GM19328 (cell line): ENCODE results near the gene COMT.

ENCODE experiments used
- ATAC-seq: cut with Tn5 transposase; IDR thresholded peaks from one replicate; pipeline ENCODE4 v1.9.1; 2021; ENCODE audit warnings: mild to moderate bottlenecking, moderate library complexity; ENCODE audit not compliant: unreplicated experiment

Gene COMT

DNA sequence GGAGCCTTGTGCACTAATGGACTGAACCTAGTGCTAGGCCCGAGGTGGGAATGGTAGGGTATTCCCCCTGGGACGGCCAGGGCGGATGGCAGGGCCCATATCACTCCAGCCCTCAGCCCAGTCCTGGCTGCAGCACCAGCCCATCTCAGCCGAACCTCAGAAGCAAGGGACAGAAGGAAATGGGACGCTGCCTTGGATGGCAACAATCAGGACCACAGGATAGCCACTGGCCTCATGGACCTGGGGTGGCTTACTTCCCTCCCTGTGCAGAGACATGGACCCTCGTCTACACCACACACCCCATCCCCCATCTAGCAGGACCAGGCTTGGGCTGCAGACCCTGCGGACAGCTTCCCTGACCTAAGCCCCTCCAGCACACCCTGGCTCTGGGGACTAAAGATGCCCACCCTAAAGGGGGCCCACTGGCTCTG is 50.9 kb downstream of the COMT start:
- ATAC-seq, result no peak

DNA sequence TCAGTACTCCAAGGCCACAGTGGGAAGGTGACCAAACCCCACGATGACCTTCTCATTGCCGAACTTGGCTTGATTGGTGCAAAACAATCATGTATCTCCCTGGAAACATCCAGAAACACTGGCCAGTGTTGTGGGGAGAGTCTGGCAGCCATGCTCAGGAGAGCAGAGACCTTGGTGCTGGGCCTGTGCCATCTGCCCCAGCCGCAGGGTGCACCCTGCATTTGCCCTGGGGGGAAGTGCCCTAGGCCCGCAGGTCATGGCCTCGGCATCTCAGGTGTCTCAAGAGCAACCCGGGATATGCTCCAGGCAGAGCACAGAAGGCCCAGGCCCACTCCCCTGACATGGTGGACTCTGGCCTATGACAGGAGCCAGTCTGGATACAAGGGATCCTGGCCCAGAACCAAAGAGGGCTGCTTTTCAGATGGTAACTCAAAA is 51.4 kb downstream of the COMT start:
- no peak for ATAC-seq

DNA sequence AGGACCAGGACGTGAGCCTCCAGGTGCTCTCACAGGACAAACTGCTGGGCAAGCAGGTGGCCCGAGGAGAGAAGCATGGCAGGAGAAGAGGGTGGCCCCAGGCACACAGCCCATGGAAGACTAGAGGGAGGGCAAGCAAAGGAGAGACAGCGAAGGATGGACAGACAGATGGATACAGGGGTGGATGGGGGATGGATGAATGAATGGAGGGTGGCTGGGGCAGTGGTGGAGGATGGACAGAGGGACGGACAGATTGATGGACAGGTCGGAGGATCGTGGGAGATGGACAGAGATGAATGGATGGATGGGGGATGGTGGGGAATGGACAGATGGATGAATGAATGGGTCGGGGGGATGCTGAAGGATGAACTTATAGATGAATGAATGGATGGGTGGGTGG is 52.4 kb downstream of the COMT start:
- ATAC-seq, result no peak

DNA sequence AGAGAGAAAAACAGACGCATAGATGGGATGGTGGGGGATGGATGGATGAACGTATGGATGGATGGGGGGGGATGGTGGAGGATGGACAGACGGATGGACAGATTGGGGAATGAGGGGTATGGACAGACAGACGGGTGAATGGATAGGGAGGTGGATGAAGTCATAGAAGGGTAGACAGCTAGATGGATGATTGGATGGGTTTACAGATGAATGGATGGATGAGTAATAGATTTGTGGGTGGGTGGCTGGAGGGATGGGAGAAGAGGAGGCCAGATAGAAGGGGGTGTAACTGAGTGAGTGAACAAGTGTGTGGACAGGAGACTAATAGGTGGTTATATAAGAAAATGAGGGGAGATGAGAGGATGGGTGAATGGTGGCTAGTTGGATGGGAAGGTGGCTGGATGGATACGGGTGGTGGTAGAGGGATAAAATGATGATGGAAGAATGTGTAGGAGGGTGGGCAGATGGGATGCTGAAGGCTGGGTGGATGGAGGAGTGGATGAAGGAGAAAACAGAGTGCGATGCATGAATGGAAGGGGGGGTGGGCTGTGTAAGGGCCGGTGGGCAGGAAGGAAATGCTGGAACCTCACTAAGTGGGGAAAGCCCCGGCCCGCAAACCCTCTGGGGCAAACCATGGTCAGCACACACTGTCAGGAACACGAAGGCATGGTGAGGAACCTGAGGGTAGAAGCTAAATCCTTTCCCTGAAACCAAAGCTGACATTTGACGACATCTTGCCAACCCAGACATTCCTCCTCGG is 53.5 kb downstream of the COMT start:
- ATAC-seq, result no peak

DNA sequence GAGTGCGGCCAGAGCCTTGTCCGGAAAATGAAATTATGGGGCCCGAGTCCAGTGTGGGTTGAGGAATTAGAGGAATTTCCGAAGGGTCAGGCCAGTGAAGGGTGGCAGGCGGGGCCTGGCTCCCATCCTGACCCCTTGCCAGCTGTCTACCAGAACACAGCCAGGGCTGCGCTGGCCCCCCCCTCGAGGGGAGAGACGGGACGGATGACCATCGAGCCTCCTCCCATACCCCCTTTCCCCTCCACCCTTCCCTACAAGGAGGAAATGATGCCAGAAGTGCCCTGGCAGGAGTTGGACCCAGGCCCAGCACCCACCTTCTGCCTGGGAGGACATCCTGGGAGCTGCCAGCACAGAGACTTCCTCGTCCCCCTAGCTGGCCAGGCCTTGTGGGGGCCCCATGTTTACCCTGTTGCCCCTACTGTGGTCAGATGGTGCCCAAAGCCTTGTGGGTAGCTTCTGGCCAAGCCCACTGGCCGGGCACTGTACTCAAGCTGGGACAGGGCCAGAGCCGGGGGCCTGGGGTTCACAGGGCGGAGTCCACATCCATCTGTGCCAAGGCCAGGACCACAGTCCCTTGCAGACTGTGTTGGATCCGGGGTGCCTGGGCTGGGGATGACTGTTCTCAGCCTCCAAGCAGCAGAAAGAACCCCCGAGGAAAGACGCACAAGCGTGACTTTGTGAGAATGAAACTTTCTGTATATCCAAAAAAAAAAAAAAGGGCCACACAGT is 54.2 kb downstream of the COMT start:
- ATAC-seq, result no peak

DNA sequence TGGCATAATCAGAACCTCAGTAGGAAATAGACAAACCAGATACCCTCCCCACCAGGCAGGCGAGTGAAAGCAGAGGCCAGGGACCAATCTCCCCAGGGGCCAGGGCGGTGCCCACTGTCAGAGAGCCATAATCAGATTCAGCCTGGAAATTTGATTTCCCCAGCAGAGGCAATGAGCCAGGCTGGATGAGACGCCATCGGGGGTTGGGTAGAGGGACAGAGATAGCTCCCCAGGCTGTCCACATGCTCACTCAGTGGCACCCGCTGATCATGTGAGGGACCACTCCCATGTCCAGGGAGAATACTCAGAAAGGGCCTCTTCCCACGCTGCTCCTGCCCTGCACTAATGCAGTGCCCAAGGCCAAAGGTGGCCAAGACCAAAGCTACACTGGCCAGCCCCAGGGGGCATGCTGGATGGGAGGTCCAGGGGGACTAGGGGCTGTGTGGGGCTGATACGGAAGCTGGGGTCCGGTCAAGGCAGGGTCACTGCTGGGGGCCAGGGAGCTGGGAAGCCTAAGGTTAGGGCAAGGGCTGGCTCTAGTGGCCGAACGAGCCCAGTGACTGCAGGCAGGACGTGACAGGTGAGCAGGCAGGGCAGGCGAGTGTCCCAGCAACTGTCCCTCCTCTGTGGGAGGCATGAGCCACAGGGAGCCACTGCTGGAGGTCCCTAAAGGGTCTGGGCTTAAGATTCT is 55.3 kb downstream of the COMT start:
- no peak for ATAC-seq

DNA sequence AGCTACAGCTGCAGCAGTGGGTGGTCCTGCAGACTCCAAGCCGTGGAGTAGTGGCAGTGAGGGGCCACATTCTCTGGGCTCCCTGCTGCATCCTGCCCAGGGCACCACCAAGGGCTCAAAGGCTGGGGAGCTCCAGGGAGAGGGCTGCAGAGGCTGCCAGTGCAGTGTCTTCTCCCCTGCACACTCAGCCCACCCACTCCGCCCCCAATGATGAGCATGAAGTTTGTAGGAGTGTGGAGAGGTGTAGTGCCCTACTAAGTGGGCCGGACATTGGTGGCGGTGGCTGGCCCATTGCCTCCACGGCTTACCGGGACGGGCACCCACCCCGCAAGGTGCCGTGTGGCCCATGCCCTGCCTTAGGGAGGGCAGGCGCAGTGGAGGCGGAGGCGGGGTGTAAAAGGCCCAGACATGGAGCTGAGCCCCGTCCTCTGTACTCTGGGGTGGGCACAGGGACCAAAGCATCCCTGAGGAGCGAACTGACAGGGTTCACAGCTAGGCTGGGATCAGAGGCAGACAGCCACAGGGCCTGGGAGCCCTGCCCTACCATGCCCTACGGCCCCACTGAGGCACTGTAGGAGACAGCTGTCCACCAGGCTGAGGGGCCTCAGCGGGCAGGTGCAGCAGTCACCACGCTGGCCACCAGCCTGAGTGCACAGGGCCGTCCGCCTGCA is 56.1 kb downstream of the COMT start:
- no peak for ATAC-seq

DNA sequence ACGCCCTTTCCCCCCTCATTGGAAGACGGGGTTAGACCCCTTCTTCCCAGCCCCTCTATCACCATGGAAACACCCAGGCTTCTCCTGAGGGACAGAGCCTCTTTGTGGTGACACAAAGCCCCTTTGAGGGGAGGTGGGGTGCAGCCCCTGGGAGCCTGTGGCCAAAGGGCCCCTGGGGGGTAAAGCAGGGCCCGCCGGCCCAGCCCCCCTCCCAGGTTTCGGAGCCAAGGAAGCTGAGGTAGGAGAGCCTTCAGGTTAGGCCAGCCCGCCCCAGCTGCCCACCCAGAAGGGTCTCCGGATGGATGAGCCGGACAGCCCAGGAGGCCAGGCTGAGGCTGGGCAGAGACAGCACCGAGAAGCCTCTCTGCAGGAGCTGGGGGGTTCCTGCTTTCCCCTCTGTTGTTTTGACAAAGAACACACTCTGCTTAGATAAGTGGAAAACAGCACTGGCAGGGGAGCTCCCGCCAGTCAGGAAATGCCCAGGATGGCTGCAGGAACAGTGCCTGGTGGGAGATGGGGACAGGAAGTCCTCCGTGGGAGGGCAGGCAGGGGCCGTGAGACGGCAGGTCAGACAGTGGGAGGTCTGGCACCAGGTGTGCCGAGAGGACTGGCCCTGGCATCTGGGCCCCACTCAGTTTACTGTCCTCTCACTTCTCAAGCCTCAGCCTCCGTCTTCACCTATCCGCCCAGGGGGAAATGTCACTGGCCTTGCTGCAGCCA is 56.8 kb downstream of the COMT start:
- no peak for ATAC-seq

DNA sequence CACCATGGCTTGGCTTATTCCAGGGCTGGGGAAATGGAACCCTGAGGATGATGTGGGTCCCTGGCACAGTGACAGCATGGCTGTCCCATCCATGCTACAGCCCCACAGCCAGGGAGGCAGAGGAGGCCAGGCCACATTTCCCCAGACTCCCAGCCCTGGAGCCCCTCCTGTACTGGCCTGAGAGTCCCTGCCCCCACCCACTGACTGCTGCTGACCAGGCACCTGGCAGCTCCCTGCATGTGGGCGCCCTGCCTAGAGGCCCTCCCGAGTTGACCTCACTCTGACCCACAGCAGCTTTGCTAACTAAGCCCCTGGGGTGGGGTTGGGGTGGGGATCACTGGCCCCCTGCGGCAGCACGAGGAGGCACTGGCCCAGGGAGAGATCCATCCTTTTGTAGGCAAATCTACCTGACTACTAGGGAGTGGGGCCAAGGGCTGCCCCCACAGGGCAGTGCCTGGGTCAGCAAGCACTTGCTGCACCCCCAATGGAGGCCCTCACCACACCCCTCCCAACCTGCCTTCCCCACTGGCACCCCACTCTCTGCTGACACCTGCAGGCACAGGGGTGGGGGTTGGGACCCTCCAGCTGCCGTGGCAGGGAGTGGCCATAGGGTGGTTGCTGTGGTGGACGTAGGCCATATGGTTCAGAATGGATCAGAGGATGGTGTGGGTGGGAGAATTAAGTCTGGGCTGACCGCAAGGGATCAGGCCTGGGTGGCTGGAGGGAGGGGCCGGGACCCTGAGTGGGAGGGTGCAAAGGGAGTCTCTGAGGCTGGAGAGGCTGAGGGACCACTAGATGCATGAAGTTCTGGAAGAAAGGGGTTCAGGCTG is 57.6 kb downstream of the COMT start:
- ATAC-seq, result no peak

DNA sequence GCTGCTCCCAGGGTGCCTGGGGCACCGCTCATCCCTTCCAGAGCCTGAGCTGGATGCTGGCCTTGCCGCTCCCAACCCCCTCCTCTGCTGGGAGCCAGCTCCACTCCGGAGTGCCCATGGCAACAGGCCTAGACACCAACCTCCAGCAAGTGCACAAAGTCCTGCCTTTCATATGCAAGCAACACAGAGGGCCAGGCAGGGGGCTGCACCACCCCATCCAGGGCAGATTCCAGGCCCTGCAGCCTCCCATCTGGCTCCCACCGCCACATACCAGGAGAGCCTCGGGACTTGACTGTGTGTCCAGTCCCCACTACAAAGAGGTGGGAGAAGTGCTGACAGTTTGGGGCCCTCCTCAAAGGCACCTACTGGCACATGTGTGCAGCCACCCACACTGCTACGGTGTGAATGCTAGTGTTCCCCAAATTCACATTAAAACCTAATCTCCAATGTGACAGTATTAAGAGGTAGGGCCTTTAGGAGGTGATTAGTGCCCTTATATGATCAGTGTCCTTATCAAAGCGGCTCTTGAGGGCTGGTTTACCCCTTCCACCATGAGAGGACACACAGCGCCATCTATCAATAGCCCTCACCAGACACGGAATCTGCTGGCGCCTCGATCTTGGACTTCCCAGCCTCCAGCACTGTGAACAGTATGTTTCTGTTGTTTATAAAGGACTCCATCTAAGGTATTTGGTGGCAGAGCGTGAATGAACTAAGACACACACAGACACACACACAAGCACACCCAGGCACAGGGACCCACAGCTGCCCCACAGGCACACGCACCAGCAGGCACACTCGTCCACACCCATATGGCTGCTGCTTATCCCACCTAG is 58.9 kb downstream of the COMT start:
- ATAC-seq, result no peak

DNA sequence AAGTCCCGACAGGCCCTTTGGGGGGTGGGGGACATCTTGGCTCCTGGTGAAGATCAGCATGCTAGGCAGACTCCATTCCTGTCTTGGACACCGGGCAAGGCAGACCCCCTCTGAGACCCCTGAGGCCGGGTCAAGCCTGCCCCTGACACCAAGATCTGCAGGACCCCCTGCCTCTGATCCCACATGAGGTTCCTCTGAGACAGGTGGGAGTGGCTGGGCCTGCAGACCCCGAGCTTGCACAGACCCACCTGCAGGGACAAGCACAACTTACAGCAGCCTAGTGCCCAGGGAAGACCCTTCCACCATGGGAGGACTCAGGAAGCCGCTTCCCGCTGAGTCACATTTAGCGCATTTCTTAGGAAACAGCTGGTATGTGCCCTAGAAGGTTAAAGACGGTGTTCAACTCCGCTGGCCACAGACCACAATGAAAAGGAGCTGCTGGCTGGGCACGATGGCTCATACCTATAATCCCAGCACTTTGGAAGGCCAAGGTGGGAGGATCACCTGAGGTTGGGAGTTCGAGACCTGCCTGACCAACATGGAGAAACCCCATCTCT is 59.6 kb downstream of the COMT start:
- ATAC-seq, result no peak

DNA sequence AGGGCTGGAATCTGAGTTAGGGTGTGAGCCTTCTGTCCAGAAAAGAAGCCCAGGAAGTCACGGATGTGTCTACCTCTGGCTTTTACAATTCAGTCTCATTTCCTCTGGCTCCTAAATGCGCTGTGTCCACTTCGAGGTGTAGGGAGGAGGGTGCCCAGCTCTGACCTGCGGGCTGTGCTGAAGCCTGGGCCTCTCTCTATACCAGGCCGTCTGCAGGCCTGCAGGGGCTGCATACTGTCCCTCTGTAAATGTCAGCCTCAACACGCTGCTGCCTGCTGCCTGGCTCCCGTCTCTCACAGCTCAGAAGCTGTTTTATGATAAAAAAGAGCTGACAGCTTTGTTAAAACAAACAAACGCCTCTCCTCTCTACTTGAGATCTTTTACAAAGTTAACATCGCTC is 60.6 kb downstream of the COMT start:
- no peak for ATAC-seq

DNA sequence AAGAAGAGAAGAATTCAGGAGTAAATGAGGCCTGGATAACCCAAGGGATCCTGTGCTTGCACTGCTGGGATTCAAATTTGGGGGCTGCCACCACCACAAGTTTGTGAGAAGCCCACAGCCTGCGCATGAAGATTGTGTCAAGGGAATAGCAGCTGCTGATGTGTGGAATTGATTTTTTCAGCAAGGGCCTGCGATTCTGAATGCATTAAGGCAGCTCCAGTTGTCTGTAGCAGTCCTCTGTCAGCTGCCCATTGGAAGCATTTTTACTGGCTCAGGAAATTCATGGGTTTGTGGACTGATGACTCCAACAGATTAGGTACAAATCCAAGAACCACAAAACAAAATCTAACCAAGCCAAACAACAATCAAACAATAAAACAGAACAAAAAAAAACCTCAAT is 61.1 kb downstream of the COMT start:
- no peak for ATAC-seq

DNA sequence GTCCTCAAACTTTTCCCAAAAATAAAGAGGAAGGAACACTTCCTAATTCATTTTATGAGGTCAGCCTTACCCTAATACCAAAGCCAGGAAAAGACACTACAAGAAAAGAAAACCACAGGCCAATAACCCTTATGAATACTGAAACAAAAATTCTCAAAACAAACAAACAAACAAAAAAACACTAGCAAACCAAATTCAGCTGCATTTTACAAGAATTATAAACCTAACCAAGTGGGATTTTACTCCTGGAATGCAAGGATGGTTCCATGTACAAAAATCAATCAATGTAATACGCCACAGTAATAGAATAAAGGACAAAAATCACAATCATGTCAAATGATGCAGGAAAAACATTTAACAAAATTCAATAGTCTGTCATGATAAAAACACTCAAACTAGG is 61.7 kb downstream of the COMT start:
- ATAC-seq, result no peak

DNA sequence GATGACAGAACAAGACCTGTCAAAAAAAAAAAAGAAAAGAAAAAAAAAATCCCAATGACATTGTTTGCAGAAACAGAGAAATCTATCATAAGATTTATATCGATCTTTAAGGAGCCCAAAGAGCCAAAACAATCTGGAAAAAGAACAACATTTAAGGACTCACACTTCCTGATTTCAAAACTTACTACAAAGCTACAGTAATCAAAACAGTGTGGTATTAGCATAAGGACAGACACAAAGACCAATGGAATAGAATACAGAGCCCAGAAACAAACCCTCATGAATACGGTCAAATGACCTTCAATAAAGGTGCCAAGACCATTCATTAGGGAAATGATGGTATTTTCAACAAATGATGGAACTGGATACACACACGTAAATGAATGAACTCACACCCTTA is 62.9 kb downstream of the COMT start:
- ATAC-seq, result no peak

DNA sequence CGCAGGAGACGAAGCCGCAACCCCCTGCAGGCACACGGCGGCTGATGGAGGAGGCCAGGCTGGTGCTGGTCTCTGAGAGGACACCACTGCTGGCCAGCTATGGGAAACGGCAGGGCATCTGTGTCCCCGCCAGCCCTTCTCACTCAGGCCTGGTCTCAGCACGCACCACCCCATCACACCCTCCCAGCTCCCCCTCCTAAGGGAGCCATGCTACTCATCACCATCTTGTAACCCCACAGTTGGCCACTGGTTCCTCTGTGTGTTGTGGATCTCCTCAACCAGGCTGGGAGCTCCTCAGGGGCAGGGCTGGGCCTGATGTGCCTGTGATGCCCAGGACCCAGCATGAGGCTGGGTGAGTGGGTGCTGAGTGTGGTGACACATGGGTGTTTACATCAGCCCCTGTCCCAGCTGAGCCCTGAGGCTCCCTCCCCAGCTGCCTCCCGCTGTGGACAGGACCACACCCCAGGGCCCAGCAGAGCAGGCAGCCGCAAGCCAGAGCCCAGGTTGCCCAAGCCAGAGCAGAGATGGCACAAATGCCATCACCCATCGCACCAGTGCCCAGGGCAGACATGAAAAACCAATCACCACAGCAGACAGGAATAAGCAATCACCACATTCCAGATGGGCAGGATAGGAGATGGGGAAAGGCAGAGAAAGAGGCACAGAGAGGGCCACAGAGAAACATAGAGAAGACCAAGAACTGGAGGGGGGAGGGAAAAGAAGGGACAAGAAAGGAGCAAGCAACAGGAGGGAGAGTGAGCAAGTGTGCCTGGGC is 66.8 kb downstream of the COMT start:
- no peak for ATAC-seq

DNA sequence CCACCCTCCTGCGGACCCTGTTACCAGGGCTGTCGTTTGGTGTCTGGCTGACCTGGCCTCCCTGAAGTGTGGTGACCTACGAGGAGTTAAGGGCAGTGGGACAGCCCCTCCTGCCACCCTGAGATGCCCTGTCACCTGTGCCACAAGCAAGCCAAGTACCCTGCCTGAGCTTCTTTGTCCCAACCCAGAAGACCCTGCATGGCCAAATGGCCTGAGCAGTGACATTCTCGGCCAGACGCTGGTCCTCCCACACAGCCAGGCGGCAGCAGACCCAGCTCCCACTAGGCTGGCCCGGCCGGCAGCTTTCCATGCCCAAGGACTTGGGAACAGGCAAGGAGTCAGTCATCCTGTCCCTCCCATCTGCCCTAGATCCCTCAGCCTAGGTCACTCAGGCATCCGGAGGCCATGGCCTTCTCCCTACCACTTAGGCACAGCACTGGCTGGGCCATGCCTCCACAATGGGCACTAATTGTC is 67.5 kb downstream of the COMT start:
- ATAC-seq, result no peak
